SU-DHL-6 (cell line): Measurements from ENCODE around the gene COMMD7.
"Not testable (repeated sequence)": the region's sequence is repeated elsewhere in the genome, so short reads cannot be mapped to it uniquely, and the experiment has no call there.

Experiments used
- EZH2phosphoT487 ChIP-seq: fragments of 200-600 bp; sonication (generic), shearing (Covaris generic); conservative IDR thresholded peaks from 2 replicates; pipeline ENCODE4 v1.6.1; 2018; ENCODE audit warnings: mild to moderate bottlenecking, antibody characterized with exemption, low read length, moderate library complexity, mixed read lengths
- TF ChIP-seq, protein P1 (sequence below): fragments of 200-600 bp; sonication (generic); IDR thresholded peaks from one replicate; pipeline ENCODE4 v1.5.1; 2017; ENCODE audit warnings: antibody characterized with exemption, mild to moderate bottlenecking, low read length, moderate library complexity; ENCODE audit not compliant: insufficient read depth, poor library complexity, severe bottlenecking

DNA sequence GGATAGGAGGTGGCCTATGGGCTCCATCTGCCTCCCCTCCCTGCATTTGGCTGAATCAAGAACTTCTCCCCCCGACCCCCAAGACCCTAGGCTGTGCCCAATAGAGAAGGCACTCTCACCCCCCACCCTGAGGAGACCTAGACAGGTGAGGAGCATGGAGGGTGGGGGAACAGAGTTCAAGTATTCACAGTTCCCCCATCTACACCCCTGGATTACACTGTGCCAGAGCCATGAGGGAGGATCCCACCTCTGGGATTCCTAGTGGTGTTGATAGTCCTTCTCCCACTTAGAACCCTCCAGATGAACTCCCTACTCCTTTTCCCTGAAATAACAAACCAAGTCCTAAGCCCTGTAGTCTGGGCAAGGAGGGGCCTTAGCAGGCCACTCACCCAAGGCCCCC is 54.3 kb downstream of the COMMD7 start:
- TF ChIP-seq, protein P1, sequence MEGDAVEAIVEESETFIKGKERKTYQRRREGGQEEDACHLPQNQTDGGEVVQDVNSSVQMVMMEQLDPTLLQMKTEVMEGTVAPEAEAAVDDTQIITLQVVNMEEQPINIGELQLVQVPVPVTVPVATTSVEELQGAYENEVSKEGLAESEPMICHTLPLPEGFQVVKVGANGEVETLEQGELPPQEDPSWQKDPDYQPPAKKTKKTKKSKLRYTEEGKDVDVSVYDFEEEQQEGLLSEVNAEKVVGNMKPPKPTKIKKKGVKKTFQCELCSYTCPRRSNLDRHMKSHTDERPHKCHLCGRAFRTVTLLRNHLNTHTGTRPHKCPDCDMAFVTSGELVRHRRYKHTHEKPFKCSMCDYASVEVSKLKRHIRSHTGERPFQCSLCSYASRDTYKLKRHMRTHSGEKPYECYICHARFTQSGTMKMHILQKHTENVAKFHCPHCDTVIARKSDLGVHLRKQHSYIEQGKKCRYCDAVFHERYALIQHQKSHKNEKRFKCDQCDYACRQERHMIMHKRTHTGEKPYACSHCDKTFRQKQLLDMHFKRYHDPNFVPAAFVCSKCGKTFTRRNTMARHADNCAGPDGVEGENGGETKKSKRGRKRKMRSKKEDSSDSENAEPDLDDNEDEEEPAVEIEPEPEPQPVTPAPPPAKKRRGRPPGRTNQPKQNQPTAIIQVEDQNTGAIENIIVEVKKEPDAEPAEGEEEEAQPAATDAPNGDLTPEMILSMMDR = not testable (repeated sequence)
- not testable (repeated sequence) for TF ChIP-seq EZH2phosphoT487
